ENCODE data around the gene MAP3K12. TPM values are rescaled to one million over a fixed set of nuclear protein-coding genes. Genes with fewer than 3 reads are reported as not detected.

MAP3K12 gene
- total RNA-seq, 1 donor from 2014 or later = 17.2 TPM

- Histone ChIP-seq H2AFZ (replicated peaks) (no peak overlapping the region), H3K9ac (no peak overlapping the region), H3K4me3 (no peak overlapping the region), H3K27me3 (no peaks in the 10 kb centered on the region), H3K79me2 (ENCODE audit: low read depth) (peaks cover 100% of the 10 kb centered on the region), H3F3A (ENCODE audit: low read depth) (peaks cover 93% of the 10 kb centered on the region), H3K27ac (no peak overlapping the region), H3K4me1 (peaks cover 33% of the 10 kb centered on the region), H4K20me1 (ENCODE audit: low read depth) (peaks cover 100% of the 10 kb centered on the region), H3K4me2 (no peak overlapping the region), H3K36me3 (peaks cover 59% of the 10 kb centered on the region), H3K9me3 (ENCODE audit: low read depth) (no peaks in the 10 kb centered on the region)
- no peak for TF ChIP-seq EZH2phosphoT487 (IDR thresholded peaks at IDR 0.05)
- TF ChIP-seq EZH2 (IDR thresholded peaks at IDR 0.05) = no peak
- TF ChIP-seq CTCF (IDR thresholded peaks at IDR 0.05) = no peak
- H3K4me1 Mint-ChIP-seq = peaks cover 39% of the 10 kb centered on the region
- DNase-seq (ENCODE audit: low spot score) = no peak
- H3K36me3 Mint-ChIP-seq = peaks cover 54% of the 10 kb centered on the region
- H3K27ac Mint-ChIP-seq = no peak overlapping the region
- no peaks in the 10 kb centered on the region for H3K9me3 Mint-ChIP-seq
- H3K4me3 Mint-ChIP-seq = no peak overlapping the region
- peaks cover 5% of the 10 kb centered on the region for H3K27me3 Mint-ChIP-seq (ENCODE audit: insufficient read depth, low read depth)
Measured at GRCh38 chr12:53467082-53467481, 32.2 kb downstream of the MAP3K12 start.

- Histone ChIP-seq H3K27ac (no peak overlapping the region), H4K20me1 (ENCODE audit: low read depth) (peaks cover 100% of the 10 kb centered on the region), H3K9me3 (ENCODE audit: low read depth) (no peaks in the 10 kb centered on the region), H3K36me3 (peaks cover 63% of the 10 kb centered on the region), H3K27me3 (no peaks in the 10 kb centered on the region), H3K4me2 (no peak overlapping the region), H3K9ac (peak overlapping the region; percentile 9), H3F3A (ENCODE audit: low read depth) (peaks cover 93% of the 10 kb centered on the region), H2AFZ (replicated peaks) (no peak overlapping the region), H3K79me2 (ENCODE audit: low read depth) (peaks cover 100% of the 10 kb centered on the region), H3K4me1 (peaks cover 35% of the 10 kb centered on the region), H3K4me3 (no peak overlapping the region)
- Mint-ChIP-seq H3K36me3 (peaks cover 52% of the 10 kb centered on the region), H3K9me3 (no peaks in the 10 kb centered on the region), H3K4me1 (peaks cover 37% of the 10 kb centered on the region), H3K27ac (no peak overlapping the region), H3K27me3 (ENCODE audit: insufficient read depth, low read depth) (peaks cover 5% of the 10 kb centered on the region), H3K4me3 (no peak overlapping the region)
- TF ChIP-seq EZH2phosphoT487 (IDR thresholded peaks at IDR 0.05) (no peak), CTCF (IDR thresholded peaks at IDR 0.05) (no peak), EZH2 (IDR thresholded peaks at IDR 0.05) (no peak)
- DNase-seq (ENCODE audit: low spot score) = no peak
Measured at GRCh38 chr12:53466640-53467039, 32.6 kb downstream of the MAP3K12 start.

- H2AFZ ChIP-seq (replicated peaks) = no peak overlapping the region
- H3K4me2 ChIP-seq = no peak overlapping the region
- no peak overlapping the region for H3K4me3 Mint-ChIP-seq
- no peak overlapping the region for H3K4me3 ChIP-seq
- no peak for TF ChIP-seq CTCF (IDR thresholded peaks at IDR 0.05)
- TF ChIP-seq EZH2 (IDR thresholded peaks at IDR 0.05) = no peak
- TF ChIP-seq EZH2phosphoT487 (IDR thresholded peaks at IDR 0.05) = no peak
- H3K27me3 ChIP-seq = no peaks in the 10 kb centered on the region
- peaks cover 71% of the 10 kb centered on the region for H3K36me3 ChIP-seq
- H3K4me1 Mint-ChIP-seq = peaks cover 40% of the 10 kb centered on the region
- no peak overlapping the region for H3K27ac Mint-ChIP-seq
- H3K27ac ChIP-seq = peak overlapping the region; percentile 65
- peaks cover 100% of the 10 kb centered on the region for H3K79me2 ChIP-seq (ENCODE audit: low read depth)
- DNase-seq (ENCODE audit: low spot score) = no peak
- H3K36me3 Mint-ChIP-seq = peaks cover 53% of the 10 kb centered on the region
- peaks cover 5% of the 10 kb centered on the region for H3K27me3 Mint-ChIP-seq (ENCODE audit: insufficient read depth, low read depth)
- peaks cover 95% of the 10 kb centered on the region for H3F3A ChIP-seq (ENCODE audit: low read depth)
- peaks cover 100% of the 10 kb centered on the region for H4K20me1 ChIP-seq (ENCODE audit: low read depth)
- H3K4me1 ChIP-seq = peaks cover 41% of the 10 kb centered on the region
- H3K9me3 Mint-ChIP-seq = no peaks in the 10 kb centered on the region
- H3K9ac ChIP-seq = no peak overlapping the region
- H3K9me3 ChIP-seq (ENCODE audit: low read depth) = no peaks in the 10 kb centered on the region
Measured at GRCh38 chr12:53465679-53466078, 33.6 kb downstream of the MAP3K12 start.

All from neural progenitor cell (in vitro differentiated cells).